ENCODE data around the gene EN2.

The EN2 gene

GRCh38 chr7:155496267-155497005, 38.5 kb downstream of the EN2 start:
- FAIRE-seq, result no peak
- DNase-seq (ENCODE audit: insufficient read length, low spot score), result no peak
- no peak for TF ChIP-seq CTCF (IDR thresholded peaks at IDR 0.05; ENCODE audit: insufficient read depth, missing control alignments)

GRCh38 chr7:155497149-155497901, 39.4 kb downstream of the EN2 start:
- no peak for TF ChIP-seq CTCF (IDR thresholded peaks at IDR 0.05; ENCODE audit: insufficient read depth, missing control alignments)
- FAIRE-seq, result no peak
- DNase-seq (ENCODE audit: insufficient read length, low spot score), result no peak

GRCh38 chr7:155505422-155505793, 47.5 kb downstream of the EN2 start:
- no peak for TF ChIP-seq CTCF (IDR thresholded peaks at IDR 0.05; ENCODE audit: insufficient read depth, missing control alignments)
- no peak for DNase-seq (ENCODE audit: insufficient read length, low spot score)
- FAIRE-seq, result no peak

GRCh38 chr7:155506854-155507337, 49.0 kb downstream of the EN2 start:
- FAIRE-seq (no peak), DNase-seq (ENCODE audit: insufficient read length, low spot score) (no peak)

GRCh38 chr7:155507576-155507975, 49.6 kb downstream of the EN2 start:
- FAIRE-seq, result no peak
- TF ChIP-seq CTCF (IDR thresholded peaks at IDR 0.05; ENCODE audit: insufficient read depth, missing control alignments), result no peak
- DNase-seq (ENCODE audit: insufficient read length, low spot score), result no peak

More at GRCh38 chr7:155506854-155507337, 49.0 kb downstream of the EN2 start:
- no peak for TF ChIP-seq CTCF (IDR thresholded peaks at IDR 0.05; ENCODE audit: insufficient read depth, missing control alignments)

GRCh38 chr7:155508376-155509358, 50.7 kb downstream of the EN2 start:
- no peak for FAIRE-seq
- no peak for TF ChIP-seq CTCF (IDR thresholded peaks at IDR 0.05; ENCODE audit: insufficient read depth, missing control alignments)

More at GRCh38 chr7:155508376-155509358, 50.7 kb downstream of the EN2 start:
- DNase-seq (ENCODE audit: insufficient read length, low spot score), result no peak

Measured in D721Med (cell line).